Central memory CD4-positive, alpha-beta T cell (primary cell): ENCODE measurements around the gene DNAL4.
A peak's percentile ranks its signal among the peaks of the same experiment; 100 is the strongest.

Source experiments
- DNase-seq: peaks from one replicate; pipeline ENCODE4 v3.0.0; 2022
- total RNA-seq, 3 experiments: gene quantifications; one replicate each; lab custom pipeline; 2026; lab: John Stamatoyannopoulos, UW

Gene DNAL4
- total RNA-seq, result 3.1 to 9.2 (median 3.6) reads per million in 3 experiments

GRCh38 chr22:38793721-38794466 is at the start of gene DNAL4:
Gene DNAL4 (minus strand): TSS chr22:38794143. CDS start chr22:38782731, 11,412 bp downstream.
- peak; percentile 94 for DNase-seq

DNA sequence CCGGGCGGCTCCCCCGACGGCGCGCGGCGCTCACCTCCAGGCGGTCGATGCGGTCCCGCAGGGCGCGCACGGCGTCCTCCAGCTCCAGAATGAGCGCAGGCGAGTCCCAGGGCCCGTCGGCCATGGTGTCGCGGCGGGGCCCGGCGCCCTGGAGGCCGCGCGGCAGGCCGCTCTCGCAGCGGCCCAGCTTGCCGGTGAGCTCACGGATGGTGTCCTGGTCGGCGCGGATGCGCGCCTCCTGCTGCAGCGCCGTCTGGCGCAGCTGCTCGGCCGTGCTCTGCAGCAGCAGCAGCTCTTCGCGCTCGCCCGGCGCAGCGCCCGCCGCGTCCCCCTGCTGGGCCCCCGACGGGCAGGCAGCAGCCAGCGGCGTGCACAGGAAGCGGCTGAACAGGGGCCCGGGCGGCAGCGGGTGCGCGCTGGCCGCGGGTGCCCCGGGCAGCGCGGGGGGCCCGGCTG is 49.3 kb upstream of the DNAL4 start:
- DNase-seq, result peak; percentile 51

DNA sequence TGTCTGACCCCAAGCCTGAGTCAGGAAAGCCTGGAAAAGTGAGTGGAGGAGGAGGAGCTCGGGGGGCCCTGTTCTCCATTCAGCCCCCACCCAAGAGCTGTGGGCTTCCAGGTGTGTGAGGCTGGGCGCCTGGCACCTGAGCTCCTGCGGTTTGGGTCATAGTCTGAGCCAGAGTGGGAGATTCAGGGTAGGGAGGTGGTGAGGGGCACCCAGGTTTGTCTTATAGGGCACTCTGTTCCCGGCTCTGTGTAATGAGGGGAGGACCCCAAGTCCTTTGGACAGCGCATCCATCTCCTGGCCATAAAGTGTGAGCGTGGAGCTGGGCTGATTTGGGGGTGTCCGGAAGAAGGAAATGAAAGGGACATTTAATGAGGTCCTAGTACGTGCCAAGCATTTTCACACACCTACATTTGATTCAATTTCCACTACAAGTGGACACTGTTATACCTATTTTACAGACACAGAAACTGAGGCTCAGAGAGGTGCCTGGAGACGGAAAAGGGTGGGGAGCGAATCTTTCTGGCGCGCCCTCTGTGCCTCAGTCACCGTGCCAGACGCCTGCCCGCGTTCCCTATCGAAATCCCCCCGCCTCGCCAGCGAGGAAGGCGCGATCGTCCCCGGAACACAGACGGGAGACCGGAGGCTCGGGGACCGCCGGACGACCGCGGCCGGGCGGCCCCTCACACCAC is 48.7 kb upstream of the DNAL4 start:
- no peak for DNase-seq

GRCh38 chr22:38841635-38842034 is 47.7 kb upstream of the DNAL4 start:
- no peak for DNase-seq

DNA sequence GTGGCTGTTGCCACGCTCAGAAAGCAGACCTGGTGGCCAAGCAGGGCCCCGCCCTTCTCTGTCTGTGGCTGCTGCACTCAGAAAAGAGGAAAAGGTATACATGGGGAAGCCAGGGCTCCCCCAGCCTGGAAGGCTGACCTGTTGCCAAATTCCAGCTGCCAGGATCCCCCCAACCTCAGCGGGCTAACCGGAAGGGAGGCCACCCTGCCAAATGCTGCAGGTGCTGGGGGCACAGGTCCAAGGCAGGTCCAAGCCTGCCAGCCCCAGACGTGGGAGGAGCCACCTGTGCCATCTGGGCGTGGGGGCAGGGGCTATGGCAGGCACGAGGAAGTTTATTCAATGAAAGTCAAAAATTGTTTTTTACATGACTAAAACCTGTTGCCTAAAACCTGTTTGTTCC is 47.3 kb upstream of the DNAL4 start:
- DNase-seq, result no peak

- no peak for DNase-seq
Observed at GRCh38 chr22:38840129-38840528, 46.2 kb upstream of the DNAL4 start.

GRCh38 chr22:38839686-38840085 is 45.7 kb upstream of the DNAL4 start:
- no peak for DNase-seq

DNA sequence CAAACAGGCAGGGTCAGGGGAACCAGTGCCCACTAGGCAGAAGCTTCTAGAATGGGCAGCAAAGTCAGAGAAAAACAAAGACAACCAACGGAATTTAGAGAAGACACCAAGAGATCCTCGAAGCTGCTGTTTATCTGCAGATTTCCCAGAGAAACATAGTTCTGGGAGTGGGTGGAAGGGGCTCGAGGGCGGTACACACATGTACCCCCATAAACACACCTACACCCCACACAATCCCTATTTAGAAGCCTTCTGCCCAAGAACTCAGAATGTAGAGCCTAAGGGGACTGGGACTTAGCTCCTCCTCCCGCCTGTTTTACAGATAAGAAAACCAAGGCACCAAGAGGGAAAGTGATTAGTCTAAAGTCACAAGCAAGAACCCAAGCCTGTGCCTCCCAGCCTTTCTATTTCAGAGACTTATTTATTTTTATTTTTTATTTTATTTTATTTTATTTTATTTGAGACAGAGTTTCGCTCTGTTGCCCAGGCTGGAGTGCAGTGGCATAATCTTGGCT is 43.5 kb upstream of the DNAL4 start:
- no peak for DNase-seq

DNA sequence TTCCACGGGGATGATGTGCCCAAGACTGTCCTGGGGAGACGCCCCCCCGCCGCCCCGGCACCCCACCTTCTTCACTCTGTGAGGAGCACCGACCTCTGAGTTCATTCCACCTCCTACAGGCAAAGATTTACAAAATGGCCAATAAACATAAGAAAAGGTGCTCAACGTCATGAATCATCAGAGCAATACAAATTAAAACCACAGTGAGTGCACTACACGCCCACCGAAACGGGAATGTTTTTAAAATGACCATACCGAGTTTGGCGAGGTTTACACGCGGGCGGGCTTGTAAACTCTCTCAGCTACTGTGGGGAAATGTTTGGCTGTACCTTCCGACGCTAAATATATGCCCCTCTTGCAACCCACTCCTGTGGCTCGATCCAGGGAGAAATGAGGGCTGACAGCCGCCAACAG is 42.0 kb upstream of the DNAL4 start:
- no peak for DNase-seq

DNA sequence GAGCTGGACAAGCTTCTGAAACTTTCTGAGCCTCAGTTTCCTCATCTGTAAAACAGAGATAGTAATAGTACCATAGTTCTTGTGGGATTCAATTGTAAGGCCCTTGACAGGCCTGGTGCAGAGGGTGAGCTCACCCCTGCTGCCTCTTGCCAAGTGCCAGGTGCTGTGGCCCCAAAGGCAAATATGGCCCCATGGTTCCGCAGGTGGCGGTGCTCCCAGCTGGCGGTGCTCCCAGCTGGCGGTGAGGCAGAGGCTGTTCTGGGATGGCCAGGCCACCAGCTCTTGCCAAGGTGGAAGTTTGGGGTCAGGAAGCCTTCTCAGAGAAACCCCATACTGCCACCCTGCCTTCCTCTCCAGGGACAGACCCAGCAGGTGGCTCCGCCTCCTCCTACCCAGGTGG is 41.0 kb upstream of the DNAL4 start:
- no peak for DNase-seq

- DNase-seq, result no peak
Observed at GRCh38 chr22:38834215-38834953, 40.4 kb upstream of the DNAL4 start.

DNA sequence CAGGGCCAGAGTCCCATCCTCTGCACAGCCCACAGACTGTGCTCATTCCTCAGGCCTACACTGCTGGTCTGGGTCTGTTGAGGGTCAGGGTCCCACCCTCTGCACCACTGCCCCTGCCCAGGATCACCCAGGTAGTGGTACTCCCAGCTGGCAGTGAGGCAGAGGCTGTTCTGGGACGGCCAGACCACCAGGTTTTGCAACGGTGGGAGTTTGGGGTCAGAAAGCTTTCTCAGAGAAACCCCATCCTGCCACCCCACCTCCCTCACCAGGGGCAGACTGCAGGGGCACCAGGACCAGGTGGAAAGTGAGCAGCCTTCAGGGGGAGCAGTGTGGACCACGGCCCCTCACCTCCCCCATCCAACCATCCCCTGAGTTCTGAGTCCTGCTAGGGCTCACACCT is 39.1 kb upstream of the DNAL4 start:
- DNase-seq, result no peak

DNA sequence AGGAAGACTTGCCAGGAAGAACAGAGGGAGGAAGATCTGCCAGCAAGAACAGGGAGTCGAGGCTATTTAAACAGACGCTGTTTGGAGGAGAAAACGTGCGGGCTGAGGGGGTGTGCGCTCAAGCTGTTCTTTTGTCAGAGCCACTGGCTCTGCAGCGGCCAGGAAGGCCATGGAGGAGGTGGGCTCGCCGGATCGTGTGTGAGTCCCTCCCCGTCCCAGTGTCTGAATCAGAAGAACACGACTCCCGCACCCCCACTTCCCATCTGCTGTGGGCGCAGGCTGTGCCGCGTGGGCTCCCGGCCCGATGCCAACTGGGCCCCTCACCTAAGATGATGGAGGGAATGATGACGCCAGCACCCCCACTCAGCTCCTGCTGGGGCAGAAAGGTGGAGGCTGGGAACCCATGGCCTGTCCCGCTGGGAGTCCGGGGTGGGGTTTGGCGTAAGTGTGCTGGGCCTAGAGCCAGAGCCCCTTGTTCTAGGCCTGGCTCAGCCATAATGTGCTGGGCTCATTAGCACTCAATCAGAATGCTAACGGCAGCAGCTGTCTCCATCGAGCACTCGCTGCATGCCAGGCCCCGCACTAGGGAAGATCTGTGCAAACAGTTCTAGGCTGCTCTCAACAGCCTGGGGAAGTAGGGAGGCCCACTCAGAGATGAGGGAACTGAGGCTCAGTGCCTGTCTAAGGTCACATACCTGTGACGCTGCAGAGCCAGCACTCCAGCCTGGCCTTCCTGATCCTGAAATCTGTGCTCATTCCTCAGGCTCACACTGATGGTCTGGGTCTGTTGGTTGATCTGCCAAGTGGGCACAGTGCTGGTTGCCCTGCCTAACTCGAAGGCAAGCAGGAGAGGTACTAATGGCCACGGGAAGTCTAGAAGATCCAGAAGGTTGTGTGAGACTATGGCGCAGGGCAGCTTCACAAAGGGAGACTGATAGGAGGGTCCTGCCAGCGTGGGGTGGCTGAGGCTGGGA is 38.3 kb upstream of the DNAL4 start:
- DNase-seq, result no peak

GRCh38 chr22:38831166-38831945 is 37.4 kb upstream of the DNAL4 start:
- DNase-seq, result no peak

DNA sequence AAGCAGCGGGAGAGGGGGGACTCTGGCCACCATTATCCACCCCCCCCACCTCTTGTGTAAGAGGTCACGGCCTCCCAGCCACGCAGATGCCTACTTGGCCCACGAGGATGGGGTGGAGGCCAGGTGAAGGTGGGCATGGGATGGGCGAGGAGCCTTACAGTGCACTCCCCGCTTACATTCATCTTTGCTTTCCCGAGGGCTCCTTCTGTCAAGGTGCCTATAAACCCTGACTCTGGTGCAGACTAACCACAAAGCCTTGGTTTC is 36.8 kb upstream of the DNAL4 start:
- no peak for DNase-seq

DNA sequence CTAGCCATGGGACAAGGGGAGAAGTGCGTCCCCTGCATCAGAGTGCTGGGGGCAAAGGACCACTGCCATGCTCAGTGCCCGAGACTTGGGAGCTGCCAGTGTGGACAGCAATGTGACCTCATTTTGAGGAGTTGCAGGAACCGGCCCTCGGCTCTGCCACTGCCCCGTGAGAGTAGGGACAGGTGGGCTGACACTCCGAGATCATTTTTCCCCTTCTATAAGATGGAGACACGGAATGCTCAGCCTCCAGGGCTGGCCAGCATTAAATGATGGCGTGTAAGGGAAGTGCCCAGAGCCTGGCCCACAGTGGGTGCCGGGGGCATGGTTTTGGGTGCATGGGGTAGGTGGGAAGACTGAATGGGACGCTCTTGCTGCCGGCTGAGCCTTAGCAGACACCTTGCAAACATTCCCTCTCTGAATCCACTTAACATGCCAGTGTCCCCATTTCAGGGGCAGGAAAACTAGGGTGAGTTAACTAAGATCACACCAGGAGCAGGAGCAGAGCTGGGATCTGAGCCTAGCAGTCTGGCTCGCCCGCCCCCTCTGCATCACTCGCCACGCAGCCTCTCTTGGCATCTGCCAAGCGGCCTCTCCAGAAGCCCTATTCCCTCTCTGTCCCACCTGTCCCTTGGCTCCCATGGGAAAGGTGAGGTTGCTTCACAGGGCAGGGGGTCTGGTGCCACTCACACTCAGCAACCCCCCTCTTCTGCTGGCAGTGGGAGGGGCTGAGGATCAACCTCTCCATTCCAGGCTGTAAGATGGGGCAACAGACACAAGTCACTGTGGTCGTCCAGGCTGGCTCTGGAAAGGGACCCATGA is 36.3 kb upstream of the DNAL4 start:
- no peak for DNase-seq

DNA sequence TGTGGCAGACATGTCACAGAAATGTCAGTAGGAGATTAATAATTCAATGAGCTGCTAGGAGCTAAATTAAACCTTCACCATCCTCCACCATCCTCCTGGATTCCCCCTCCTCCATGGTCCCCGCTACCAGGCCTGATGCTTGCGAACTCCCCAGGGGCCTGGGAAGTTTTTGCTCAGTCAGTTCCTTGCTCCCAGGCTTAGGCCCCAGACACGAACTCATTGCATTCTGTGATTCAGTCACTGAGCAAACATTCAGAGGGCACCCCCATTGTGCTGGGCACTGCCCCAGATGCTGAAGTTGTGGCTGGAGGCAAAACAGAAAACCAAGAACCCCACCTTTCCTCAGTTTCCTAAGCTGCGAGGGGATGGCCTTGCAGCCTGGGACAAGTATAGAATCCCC is 35.5 kb upstream of the DNAL4 start:
- DNase-seq, result no peak

DNA sequence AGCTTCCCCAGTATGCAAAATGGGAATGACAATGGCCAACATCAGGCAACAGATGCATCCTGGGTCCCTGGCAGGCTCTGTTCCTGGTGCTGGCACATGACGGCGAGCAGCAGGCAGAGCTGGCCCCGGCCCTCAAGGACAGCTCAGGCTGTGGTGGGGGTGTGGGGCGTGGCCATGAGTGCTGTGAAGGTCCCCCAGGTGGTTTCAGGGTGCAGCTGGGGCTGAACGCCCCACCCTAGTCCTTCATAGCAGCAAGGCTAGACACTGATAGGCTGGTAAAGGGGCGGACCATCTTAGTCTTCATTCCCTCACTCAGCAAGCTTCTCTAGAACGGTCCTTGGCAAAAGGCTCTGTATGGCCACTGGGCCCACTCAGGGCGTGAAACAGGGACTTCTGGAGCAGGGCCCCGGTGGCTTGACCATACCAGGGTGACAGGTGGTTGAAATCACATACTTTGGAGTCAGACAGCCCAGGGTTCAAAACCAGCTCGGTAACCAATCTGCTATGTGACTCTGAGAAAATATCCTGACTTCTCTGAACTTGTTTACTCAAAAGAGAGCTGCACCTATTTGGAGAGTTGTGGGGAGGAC is 34.8 kb upstream of the DNAL4 start:
- no peak for DNase-seq

- no peak for DNase-seq
Observed at GRCh38 chr22:38828191-38828590, 34.2 kb upstream of the DNAL4 start.

DNA sequence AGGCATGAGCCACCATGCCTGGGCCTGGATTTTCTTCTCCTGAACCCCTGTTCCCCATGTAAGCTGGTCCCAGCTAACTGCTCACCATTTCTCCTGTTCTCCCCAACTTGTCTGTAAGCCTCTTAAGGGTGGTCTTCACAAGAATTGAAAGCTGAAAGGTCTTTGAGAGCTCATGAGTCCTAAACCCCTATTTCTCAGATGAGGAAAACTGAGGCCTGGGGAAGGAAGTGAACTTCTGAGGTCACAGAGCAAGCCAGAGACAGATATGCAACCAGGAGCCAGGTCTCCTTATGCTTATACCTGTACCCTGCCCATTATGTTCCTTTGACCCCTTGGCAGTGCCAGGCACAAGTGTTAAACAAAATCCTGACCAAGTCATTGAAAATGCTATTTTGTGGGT is 33.6 kb upstream of the DNAL4 start:
- DNase-seq, result no peak
